ENCODE results near the gene WHAMM. TPM values are rescaled to one million over a fixed set of nuclear protein-coding genes. Genes with fewer than 3 reads are reported as not detected.

WHAMM gene
- total and polyA plus RNA-seq, 12 donors, result 3.7 to 10.0 (median 6.9) TPM

GRCh38 chr15:82771789-82772607 lies 37.4 kb upstream of the WHAMM start:
- H3K4me1 ChIP-seq (replicated peaks in 1 of 2), result no peaks in the 10 kb centered on the region
- TF ChIP-seq, protein P1, sequence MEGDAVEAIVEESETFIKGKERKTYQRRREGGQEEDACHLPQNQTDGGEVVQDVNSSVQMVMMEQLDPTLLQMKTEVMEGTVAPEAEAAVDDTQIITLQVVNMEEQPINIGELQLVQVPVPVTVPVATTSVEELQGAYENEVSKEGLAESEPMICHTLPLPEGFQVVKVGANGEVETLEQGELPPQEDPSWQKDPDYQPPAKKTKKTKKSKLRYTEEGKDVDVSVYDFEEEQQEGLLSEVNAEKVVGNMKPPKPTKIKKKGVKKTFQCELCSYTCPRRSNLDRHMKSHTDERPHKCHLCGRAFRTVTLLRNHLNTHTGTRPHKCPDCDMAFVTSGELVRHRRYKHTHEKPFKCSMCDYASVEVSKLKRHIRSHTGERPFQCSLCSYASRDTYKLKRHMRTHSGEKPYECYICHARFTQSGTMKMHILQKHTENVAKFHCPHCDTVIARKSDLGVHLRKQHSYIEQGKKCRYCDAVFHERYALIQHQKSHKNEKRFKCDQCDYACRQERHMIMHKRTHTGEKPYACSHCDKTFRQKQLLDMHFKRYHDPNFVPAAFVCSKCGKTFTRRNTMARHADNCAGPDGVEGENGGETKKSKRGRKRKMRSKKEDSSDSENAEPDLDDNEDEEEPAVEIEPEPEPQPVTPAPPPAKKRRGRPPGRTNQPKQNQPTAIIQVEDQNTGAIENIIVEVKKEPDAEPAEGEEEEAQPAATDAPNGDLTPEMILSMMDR (IDR thresholded peaks at IDR 0.05), result no peak
- no peak for TF ChIP-seq POLR2A (IDR thresholded peaks at IDR 0.05)
- intact Hi-C loops (cut with DNase I), result no loop called here
- WGBS, 4 donors, result 90 to 94% (median 92%) methylated on average over 12 of the region's 12 CpGs
- H3K36me3 ChIP-seq (replicated peaks in 1 of 2), result no peaks in the 10 kb centered on the region
- no peak overlapping the region for H3K4me3 ChIP-seq
- no peak overlapping the region for H3K27ac ChIP-seq
- H3K9me3 ChIP-seq (replicated peaks in 1 of 3), result no peaks in the 10 kb centered on the region
- no peak for DNase-seq
- no peaks in the 10 kb centered on the region for H3K27me3 ChIP-seq

GRCh38 chr15:82774496-82774895 lies 34.9 kb upstream of the WHAMM start:
- Histone ChIP-seq H3K4me3 (no peak overlapping the region), H3K27me3 (no peaks in the 10 kb centered on the region), H3K27ac (no peak overlapping the region), H3K36me3 (replicated peaks in 1 of 2) (no peaks in the 10 kb centered on the region), H3K9me3 (replicated peaks in 1 of 3) (no peaks in the 10 kb centered on the region), H3K4me1 (replicated peaks in 1 of 2) (no peaks in the 10 kb centered on the region)
- TF ChIP-seq, protein P1 (IDR thresholded peaks at IDR 0.05), result no peak
- TF ChIP-seq POLR2A (IDR thresholded peaks at IDR 0.05), result no peak
- DNase-seq, result no peak
- WGBS, 4 donors, result 65 to 79% (median 75%) methylated on average over 7 of the region's 7 CpGs
- intact Hi-C loops (cut with DNase I), result no loop called here

- WGBS, 4 donors, result 75 to 86% (median 83%) methylated on average over 3 of the region's 3 CpGs
- intact Hi-C loops (cut with DNase I), result no loop called here
- H3K9me3 ChIP-seq (replicated peaks in 1 of 3), result no peaks in the 10 kb centered on the region
- H3K27me3 ChIP-seq, result no peaks in the 10 kb centered on the region
- no peak for TF ChIP-seq POLR2A (IDR thresholded peaks at IDR 0.05)
- TF ChIP-seq, protein P1 (IDR thresholded peaks at IDR 0.05), result no peak
- no peak overlapping the region for H3K4me3 ChIP-seq
- DNase-seq, result no peak
- no peak overlapping the region for H3K27ac ChIP-seq
- H3K4me1 ChIP-seq (replicated peaks in 1 of 2), result no peaks in the 10 kb centered on the region
- no peaks in the 10 kb centered on the region for H3K36me3 ChIP-seq (replicated peaks in 1 of 2)
Observed at GRCh38 chr15:82778755-82779154, 30.7 kb upstream of the WHAMM start.

DNA sequence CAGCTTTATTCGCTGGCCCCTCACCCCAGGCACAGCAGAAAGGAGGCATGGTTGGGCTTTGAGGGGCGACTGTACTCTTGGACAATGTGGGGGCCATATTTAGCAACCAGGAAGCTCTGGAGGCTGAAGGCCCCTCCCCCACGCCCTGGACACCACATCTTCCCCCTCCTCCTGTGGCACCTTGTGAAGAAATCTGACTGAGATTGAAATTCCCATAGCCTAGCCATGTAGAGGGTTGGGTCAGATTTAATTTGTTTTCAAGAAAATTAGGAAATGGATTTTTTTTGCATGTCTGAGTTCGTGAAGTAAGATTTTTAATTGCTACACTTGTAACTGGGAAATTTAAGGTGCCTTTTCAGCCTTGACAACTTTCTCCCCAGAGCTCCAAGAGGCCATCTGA lies 28.1 kb upstream of the WHAMM start:
- DNase-seq, result no peak
- Histone ChIP-seq H3K9me3 (replicated peaks in 1 of 3) (no peaks in the 10 kb centered on the region), H3K4me3 (no peak overlapping the region), H3K36me3 (replicated peaks in 1 of 2) (no peaks in the 10 kb centered on the region), H3K4me1 (replicated peaks in 1 of 2) (no peaks in the 10 kb centered on the region), H3K27me3 (no peaks in the 10 kb centered on the region), H3K27ac (no peak overlapping the region)
- intact Hi-C loops (cut with DNase I), result no loop called here
- WGBS, 4 donors, result 77 to 88% (median 78%) methylated on average over 3 to 4 of the region's 4 CpGs
- TF ChIP-seq POLR2A (IDR thresholded peaks at IDR 0.05), result no peak
- TF ChIP-seq, protein P1 (IDR thresholded peaks at IDR 0.05), result no peak

Data from adrenal gland (tissue), 12 donors.